ENCODE data around the gene COX6A2. TPM values are rescaled to one million over a fixed set of nuclear protein-coding genes. Genes with fewer than 3 reads are reported as not detected.

The COX6A2 gene
- polyA plus RNA-seq, 1 donor from 2014 or later = not detected

GRCh38 chr16:31452631-31453106, 24.5 kb upstream of the COX6A2 start:
- no peak overlapping the region for H3K4me2 ChIP-seq (ENCODE audit: low read length)

GRCh38 chr16:31451681-31452351, 23.7 kb upstream of the COX6A2 start:
- Histone ChIP-seq H3K27me3 (ENCODE audit: insufficient read depth, low read depth, low read length) (no peaks in the 10 kb centered on the region), H3K4me3 (ENCODE audit: low read length) (no peak overlapping the region), H3K79me2 (replicated peaks; ENCODE audit: insufficient read depth, low read length) (peaks cover 3% of the 10 kb centered on the region), H3F3A (ENCODE audit: insufficient read depth, low read length, poor library complexity, severe bottlenecking) (no peaks in the 10 kb centered on the region), H3K4me2 (ENCODE audit: low read length) (no peak overlapping the region), H3K9me3 (ENCODE audit: low read length) (no peaks in the 10 kb centered on the region), H3K36me3 (ENCODE audit: insufficient read depth, low read length) (no peaks in the 10 kb centered on the region), H2AFZ (ENCODE audit: low read depth, low read length) (peak overlapping the region; percentile 1), H3K27ac (ENCODE audit: low read length) (no peak overlapping the region), H3K9me2 (ENCODE audit: insufficient read depth, low read length) (no peaks in the 10 kb centered on the region), H4K20me1 (ENCODE audit: insufficient read depth) (no peaks in the 10 kb centered on the region), H3K9ac (ENCODE audit: low read length) (no peak overlapping the region)
- TF ChIP-seq SMC3 (conservative IDR thresholded peaks at IDR 0.05; ENCODE audit: poor library complexity) = peak; percentile 33
- TF ChIP-seq CTCF (IDR thresholded peaks at IDR 0.05; ENCODE audit: poor library complexity, severe bottlenecking) = peak; percentile 72
- TF ChIP-seq RAD21 (conservative IDR thresholded peaks at IDR 0.05) = peak; percentile 46
- TF ChIP-seq MXI1 (conservative IDR thresholded peaks at IDR 0.05; ENCODE audit: poor library complexity, severe bottlenecking) = no peak
- no peak for TF ChIP-seq TAF1 (IDR thresholded peaks at IDR 0.05; ENCODE audit: low read depth)
- no peak for TF ChIP-seq EP300 (conservative IDR thresholded peaks at IDR 0.05; ENCODE audit: poor library complexity, severe bottlenecking)

More at GRCh38 chr16:31452631-31453106, 24.5 kb upstream of the COX6A2 start:
- no peak overlapping the region for H3K4me3 ChIP-seq (ENCODE audit: low read length)
- H3K36me3 ChIP-seq (ENCODE audit: insufficient read depth, low read length) = no peaks in the 10 kb centered on the region
- no peaks in the 10 kb centered on the region for H3F3A ChIP-seq (ENCODE audit: insufficient read depth, low read length, poor library complexity, severe bottlenecking)
- H3K27ac ChIP-seq (ENCODE audit: low read length) = no peak overlapping the region
- H3K27me3 ChIP-seq (ENCODE audit: insufficient read depth, low read depth, low read length) = no peaks in the 10 kb centered on the region
- no peaks in the 10 kb centered on the region for H3K9me2 ChIP-seq (ENCODE audit: insufficient read depth, low read length)
- TF ChIP-seq RAD21 (conservative IDR thresholded peaks at IDR 0.05) (no peak), MXI1 (conservative IDR thresholded peaks at IDR 0.05; ENCODE audit: poor library complexity, severe bottlenecking) (no peak), CTCF (IDR thresholded peaks at IDR 0.05; ENCODE audit: poor library complexity, severe bottlenecking) (no peak), POLR2AphosphoS5 (IDR thresholded peaks at IDR 0.05) (no peak), EP300 (conservative IDR thresholded peaks at IDR 0.05; ENCODE audit: poor library complexity, severe bottlenecking) (no peak), REST (IDR thresholded peaks at IDR 0.05; ENCODE audit: borderline replicate concordance) (no peak), SMC3 (conservative IDR thresholded peaks at IDR 0.05; ENCODE audit: poor library complexity) (no peak), EZH2 (IDR thresholded peaks at IDR 0.05; ENCODE audit: borderline replicate concordance, insufficient read depth, low read length, poor library complexity, severe bottlenecking) (no peak), TAF1 (IDR thresholded peaks at IDR 0.05; ENCODE audit: low read depth) (no peak)
- H3K9me3 ChIP-seq (ENCODE audit: low read length) = no peaks in the 10 kb centered on the region
- no peak overlapping the region for H2AFZ ChIP-seq (ENCODE audit: low read depth, low read length)
- H3K9ac ChIP-seq (ENCODE audit: low read length) = no peak overlapping the region
- no peaks in the 10 kb centered on the region for H4K20me1 ChIP-seq (ENCODE audit: insufficient read depth)
- peaks cover 12% of the 10 kb centered on the region for H3K79me2 ChIP-seq (replicated peaks; ENCODE audit: insufficient read depth, low read length)

Data from neural cell (in vitro differentiated cells).